ENCODE data around the gene XYLT1.
A peak's percentile ranks its signal among the peaks of the same experiment; 100 is the strongest.

GRCh38 chr16:17258848-17259713, 211.7 kb downstream of the XYLT1 start:
- TF ChIP-seq, protein P1, sequence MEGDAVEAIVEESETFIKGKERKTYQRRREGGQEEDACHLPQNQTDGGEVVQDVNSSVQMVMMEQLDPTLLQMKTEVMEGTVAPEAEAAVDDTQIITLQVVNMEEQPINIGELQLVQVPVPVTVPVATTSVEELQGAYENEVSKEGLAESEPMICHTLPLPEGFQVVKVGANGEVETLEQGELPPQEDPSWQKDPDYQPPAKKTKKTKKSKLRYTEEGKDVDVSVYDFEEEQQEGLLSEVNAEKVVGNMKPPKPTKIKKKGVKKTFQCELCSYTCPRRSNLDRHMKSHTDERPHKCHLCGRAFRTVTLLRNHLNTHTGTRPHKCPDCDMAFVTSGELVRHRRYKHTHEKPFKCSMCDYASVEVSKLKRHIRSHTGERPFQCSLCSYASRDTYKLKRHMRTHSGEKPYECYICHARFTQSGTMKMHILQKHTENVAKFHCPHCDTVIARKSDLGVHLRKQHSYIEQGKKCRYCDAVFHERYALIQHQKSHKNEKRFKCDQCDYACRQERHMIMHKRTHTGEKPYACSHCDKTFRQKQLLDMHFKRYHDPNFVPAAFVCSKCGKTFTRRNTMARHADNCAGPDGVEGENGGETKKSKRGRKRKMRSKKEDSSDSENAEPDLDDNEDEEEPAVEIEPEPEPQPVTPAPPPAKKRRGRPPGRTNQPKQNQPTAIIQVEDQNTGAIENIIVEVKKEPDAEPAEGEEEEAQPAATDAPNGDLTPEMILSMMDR (IDR thresholded peaks at IDR 0.05; ENCODE audit: low read depth, low read length): peak; percentile 49
- no peak for TF ChIP-seq EZH2phosphoT487 (IDR thresholded peaks at IDR 0.05; ENCODE audit: low read depth)

All from OCI-LY3 (cell line).